NOMO-1 (cell line): ENCODE measurements around the gene DOCK2.
"Not testable (repeated sequence)": the region's sequence is repeated elsewhere in the genome, so short reads cannot be mapped to it uniquely, and the experiment has no call there.

Experiments
- DNase-seq, 2 experiments: peaks; one replicate each; lab custom pipeline; 2025; ENCODE audit not compliant: unreplicated experiment in 2 of 2; lab: John Stamatoyannopoulos, UW

Gene DOCK2

GRCh38 chr5:169716287-169716686 lies 79.2 kb downstream of the DOCK2 start:
- peak; percentile 31 to 41 for DNase-seq

- DNase-seq, result peak; percentile 83 to 93
Measured at GRCh38 chr5:169717288-169717687, 80.2 kb downstream of the DOCK2 start.

DNA sequence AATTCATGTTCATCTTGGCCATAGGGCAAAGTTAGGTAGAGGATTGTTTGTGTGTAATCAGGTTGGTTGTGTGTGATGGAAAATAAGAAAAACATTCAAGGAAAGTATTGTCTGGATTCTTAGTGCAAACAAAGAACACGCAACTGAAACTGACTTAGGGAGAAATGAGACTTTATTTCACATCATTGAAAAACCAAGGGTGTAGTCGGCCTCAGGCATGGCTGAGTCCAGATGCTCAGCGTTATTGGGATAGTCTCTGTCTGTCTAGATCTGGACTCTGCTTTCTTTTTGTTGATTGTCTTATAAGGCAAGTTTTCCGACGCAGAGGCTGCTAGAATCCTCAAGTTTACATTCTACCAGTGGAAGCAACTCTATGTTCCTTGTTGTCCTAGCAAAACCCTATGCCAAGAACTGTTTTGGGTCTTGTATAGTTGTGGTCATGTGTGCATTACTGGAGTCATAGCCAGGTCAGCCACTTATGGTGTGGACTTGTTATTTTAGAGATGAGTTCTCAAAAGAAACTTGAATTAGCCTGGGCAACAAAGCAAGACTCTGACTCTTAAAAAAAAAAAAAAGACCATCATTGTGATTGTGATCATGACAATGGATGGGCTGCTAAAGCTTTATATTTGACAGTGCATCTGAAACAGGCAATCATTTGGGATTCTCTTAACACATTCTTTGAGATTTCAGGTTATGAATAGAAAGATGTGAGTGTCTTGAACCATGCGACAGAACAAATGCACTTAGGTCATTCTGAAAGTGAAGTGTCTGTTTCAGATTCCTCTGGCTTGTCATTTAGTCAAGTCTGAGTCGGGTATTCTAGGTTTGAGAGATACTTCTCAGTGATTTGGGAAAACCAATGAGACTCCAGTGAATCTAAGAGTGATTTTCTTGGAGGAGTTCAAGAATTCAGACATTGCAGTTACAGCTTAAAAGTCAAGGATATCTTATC lies 82.6 kb downstream of the DOCK2 start:
- no peak for DNase-seq

- DNase-seq, result no peak
Measured at GRCh38 chr5:169721771-169722170, 84.7 kb downstream of the DOCK2 start.

- DNase-seq, result no peak
Measured at GRCh38 chr5:169723103-169723831, 86.2 kb downstream of the DOCK2 start.

DNA sequence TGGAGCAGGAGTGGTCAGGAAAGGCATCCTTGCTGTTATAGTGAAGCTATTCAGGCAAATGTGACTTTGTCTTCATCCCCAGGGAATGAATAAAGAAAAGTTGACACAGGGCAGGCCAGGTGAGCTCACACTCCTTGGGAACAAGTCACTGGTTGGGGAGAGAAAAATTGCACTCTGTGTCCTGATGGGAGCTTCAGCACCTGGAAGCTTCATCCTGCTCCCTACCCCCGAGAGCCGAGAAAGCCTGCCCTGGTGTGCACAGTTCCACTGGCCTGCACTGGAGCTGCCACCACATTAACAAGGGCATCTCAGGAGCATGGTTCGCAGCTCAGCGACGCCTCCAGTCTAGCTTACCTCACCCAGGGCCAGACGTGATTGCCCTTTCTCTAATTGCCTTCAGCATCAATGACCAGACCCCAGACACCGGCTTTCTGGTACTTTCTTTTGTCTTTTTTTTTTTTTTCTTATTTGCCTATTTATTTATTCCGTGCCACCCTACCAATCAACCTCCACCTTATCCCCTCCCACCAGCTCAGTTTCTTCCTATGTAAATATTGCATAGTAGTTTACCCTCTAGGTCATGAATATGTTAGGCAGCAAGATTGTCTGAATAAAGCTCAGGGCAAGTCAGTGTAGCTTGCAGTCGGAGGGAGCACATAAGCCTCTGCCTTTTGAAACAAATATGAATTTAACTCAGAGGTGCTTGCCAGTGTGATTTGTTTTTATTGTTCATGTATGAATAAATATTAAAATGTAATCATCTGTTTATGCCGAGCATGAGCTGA lies 87.4 kb downstream of the DOCK2 start:
- DNase-seq, result no peak

- not testable (repeated sequence) for DNase-seq
Measured at GRCh38 chr5:169725665-169726064, 88.6 kb downstream of the DOCK2 start.

GRCh38 chr5:169728418-169728817 lies 91.3 kb downstream of the DOCK2 start:
- no peak for DNase-seq

DNA sequence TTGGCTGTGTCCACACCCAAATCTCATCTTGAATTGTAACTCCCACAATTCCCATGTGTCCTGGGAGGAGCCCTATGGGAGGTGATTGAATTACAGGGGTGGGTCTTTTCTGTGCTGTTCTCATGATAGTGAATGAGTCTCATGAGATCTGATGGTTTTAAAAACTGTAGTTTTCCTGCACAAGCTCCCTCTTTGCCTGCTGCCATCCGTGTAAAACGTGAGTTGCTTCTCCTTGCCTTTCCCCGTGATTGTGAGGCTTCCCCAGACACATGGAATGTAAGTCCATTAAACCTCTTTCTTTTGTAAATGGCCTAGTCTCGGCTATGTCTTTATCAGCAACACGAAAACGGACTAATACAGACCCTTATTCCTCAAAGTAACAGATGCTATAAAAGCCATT lies 94.1 kb downstream of the DOCK2 start:
- DNase-seq, result no peak

- no peak for DNase-seq
Measured at GRCh38 chr5:169732841-169733240, 95.8 kb downstream of the DOCK2 start.

GRCh38 chr5:169735913-169736312 lies 98.8 kb downstream of the DOCK2 start:
- no peak for DNase-seq

DNA sequence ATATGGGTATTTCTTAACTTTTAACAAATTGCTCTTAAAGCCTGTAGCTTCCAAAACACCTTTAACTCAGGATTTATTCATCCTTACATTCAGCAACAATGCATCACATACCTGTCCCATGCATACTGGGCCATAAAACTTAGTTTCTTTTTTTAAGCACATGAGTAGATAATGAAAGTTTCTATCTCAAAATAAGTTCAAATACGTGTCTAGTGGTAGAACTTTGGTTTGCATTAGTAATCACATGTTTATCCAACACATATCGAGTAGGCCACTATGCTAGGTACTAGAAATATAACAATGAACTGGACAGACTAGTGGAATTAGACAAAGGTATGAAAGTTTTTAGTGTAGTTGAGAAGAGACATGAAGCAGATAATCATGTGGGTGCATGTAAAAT lies 99.6 kb downstream of the DOCK2 start:
- no peak for DNase-seq

- DNase-seq, result no peak
Measured at GRCh38 chr5:169740435-169740834, 103.4 kb downstream of the DOCK2 start.

GRCh38 chr5:169742771-169743296 lies 105.8 kb downstream of the DOCK2 start:
- DNase-seq, result no peak

GRCh38 chr5:169744336-169744735 lies 107.3 kb downstream of the DOCK2 start:
- no peak for DNase-seq

- no peak for DNase-seq
Measured at GRCh38 chr5:169745441-169746146, 108.5 kb downstream of the DOCK2 start.

DNA sequence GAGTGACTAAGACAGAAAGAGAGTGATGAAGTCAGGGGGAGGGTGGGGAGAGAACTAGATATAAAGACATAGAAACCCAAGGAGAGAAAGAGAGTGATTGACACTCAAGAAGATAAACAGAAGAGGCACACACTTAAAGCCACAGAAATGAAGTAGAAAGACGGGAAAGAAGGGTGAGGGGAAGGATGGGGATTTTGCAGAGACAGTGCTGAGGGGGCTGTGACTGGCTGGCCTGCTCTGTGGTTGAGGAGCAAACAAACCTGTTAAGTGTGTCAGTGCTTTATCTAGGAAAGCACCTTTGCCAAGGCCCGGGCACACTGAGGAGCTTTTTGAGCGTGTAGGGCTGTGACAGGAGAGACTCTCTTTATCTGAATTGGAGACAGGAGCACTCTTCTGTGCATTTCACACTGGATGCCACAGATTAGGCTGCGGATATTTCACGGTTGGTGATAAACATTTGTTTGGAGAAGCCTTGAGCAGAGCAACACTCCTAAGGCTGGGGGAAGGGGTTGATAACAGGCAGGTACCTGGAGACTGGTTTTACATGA lies 109.1 kb downstream of the DOCK2 start:
- DNase-seq, result no peak

DNA sequence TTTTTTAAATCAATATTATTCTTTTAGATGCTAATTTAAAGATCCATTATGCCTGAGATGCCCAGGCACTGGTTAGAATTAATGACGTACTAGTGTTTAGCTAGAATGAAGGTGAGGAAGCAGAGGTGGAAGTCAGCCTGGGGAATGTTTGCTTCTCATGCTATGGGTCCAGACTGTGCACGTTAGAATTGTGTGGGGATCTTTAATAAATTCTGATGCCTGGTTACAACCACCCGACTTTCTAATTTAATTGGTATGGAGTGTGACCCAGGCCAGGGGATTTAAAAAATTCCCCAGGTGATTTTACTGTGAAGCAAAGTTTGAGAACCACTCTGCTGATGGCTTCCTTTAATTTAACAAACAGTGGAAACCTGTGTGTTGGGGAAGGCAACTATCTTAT lies 111.1 kb downstream of the DOCK2 start:
- DNase-seq, result no peak

DNA sequence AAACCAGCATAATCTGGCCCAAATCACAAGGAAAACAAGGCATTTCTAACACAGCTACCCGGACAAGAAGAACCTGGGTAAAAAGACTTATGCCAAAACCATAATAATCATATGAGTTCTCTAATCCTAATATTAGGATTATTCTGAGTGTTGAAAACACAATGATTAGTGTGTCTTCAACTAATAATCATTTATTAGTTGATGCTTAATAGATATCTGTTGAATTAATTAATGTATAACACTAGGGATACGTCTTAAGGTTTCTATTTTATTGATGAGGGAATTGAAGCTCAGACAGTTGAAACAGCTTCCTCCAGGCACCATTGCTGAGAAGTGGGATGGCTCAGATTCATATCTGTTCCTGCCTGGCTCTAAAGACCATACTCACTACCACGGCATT lies 112.2 kb downstream of the DOCK2 start:
- no peak for DNase-seq

GRCh38 chr5:169751490-169751889 lies 114.4 kb downstream of the DOCK2 start:
- DNase-seq, result no peak
